HG03378 (cell line): ENCODE measurements around the gene KRT14.
"Not testable (repeated sequence)": the region's sequence is repeated elsewhere in the genome, so short reads cannot be mapped to it uniquely, and the experiment has no call there.

Experiments used
- ATAC-seq: cut with Tn5 transposase; IDR thresholded peaks from one replicate; pipeline ENCODE4 v1.9.1; 2021; ENCODE audit warnings: mild to moderate bottlenecking, moderate library complexity; ENCODE audit not compliant: unreplicated experiment

KRT14 gene

DNA sequence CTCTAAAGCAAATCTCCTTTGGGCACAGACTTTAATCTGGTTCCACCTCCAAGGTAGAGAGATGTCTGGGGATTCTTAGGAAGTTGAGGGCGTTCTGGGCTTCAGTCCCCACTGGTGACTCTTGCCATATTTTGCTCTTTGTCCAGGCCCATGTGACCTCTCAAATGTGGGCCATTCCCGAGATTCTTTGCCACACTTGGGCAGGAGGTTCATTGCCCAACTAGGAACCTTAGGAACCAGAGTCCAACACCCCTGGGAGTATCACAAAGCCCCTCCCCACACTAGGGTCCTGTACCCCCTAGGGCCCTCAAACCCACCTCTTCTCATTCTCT, 6.5 kb downstream of the KRT14 start:
- ATAC-seq, result no peak

GRCh38 chr17:41579484-41580243, 7.0 kb downstream of the KRT14 start:
- ATAC-seq, result no peak

GRCh38 chr17:41578971-41579370, 7.7 kb downstream of the KRT14 start:
- no peak for ATAC-seq

DNA sequence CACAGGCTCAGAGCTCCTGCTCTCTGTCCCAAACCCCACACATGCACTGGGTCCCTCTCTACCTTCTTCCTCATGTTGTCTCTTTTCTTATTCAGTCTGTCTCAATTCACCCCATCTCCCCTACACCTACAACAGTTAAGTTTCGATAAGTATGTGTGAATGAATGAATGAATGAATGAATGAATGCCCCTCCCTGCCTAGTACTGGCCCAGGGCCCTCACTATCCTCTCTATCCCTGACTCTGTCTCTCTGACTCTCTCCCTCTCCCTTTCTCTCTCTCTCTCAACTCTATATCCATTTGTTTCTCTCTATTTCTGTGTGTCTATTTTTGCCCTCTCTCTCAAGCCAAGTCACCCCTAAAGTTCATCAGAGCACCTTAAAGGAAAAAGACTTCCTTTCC, 8.2 kb downstream of the KRT14 start:
- ATAC-seq, result no peak

- ATAC-seq, result not testable (repeated sequence)
Measured at GRCh38 chr17:41576740-41577139, 10.0 kb downstream of the KRT14 start.

DNA sequence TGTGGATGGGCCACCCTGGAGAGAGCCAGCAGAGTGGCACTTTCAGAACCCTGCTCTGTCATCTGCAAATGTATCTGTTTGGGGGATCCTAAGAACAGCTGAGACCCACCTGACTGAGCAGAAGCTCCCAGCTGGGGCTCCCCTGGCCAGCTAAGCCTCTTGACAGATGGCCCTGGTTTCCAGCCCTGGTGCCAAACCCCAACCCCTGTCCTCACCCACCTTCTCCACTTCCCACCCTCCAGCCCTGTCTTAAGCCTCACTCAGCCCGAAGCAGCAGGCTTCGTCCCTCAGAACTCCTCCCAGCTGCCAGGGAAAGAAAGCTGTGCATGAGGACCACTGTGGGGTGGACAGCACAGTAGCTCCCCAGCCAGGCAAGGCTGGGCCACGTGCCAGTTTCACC, 11.4 kb downstream of the KRT14 start:
- no peak for ATAC-seq

DNA sequence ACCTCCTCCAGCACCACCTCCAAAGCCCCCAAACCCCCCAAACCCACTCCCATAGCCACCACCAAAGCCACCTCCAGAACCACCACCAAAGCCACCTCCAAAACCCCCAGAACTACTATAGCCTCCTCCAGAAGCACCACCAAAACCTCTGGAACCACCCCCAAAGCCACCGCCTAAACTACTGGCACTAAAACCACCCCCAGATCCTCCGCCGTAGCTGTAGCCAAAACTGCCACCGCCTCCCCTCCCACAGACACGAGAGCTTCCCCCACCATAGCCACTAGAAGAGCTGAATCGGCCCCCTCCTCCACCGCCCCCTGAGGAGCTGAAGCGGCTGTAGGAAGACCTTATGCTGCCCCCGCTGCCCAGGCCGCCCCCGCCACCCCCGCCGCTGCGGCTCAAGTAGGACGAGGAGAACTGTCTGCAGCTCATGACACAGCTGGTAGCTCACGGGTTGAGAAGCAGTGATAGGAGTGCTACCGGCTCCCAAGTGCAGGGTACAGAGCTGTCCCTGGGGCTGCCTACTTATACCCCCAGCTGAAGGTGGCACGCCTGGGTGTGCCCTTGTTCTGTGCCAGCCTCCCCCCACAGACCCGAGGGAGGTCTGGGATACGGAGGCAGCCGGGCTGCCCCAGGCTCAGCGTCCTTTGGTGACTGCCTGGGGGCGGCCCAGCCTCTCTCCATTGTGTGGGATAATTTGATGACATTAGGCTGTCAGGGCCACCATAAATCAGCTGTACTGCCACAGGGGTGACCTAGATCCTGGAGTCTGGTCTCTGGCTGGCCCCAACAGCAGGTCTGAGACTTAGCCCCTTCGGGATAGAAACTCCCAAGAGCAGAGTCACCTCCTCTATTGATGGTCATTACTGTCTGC, 14.9 kb downstream of the KRT14 start, which contains the start of gene KRT9:
Gene KRT9, minus strand, starts transcription at position 499 of the 874 bp plus-strand sequence. Its CDS starts 67 bp downstream, at position 432.
- no peak for ATAC-seq

GRCh38 chr17:41567317-41567716, 19.4 kb downstream of the KRT14 start:
- ATAC-seq, result no peak

DNA sequence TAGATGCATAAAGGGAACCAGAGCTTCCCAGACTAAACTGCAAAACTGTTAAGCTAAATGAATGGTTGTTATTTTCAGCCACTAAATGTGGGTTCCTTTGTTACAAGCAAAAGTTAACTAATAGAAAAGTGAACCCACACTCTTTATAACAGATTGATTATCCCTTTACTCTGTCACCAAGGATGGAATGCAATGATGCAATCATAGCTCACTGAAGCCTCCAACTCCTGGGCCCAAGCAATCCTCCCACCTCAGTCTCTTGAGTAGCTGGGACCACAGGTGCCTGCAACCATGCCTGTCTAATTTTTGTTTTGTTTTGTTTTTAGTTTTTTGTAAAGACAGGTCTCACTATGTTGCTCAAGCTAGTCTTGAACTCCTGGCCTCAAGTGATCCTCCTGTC, 21.4 kb downstream of the KRT14 start:
- ATAC-seq, result no peak

DNA sequence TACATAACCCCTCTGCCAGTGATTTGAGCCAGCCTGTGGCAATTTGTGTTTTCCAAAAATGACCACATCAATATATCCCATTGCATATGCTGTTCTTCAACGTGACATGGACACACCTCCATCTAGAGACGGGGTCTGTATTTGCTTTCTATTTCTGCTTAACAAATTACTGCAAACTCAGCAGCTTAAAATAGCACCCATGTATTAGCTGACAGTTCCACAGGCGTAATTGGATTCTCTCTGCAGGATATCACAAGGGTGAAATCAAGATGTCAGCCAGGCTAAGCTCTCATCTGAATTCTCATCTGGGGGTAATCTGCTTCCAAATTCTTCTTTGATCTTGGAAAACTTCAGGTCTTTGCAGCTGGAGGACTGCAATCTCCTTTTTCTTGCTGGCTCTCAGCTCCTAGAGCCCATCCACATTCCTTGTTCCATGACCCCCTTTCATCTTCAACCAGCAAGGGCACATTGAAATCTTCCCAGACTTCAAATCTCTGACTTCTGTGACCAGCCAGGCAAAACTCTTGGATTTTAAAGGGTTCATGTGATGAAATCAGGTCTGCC, 23.0 kb downstream of the KRT14 start:
- no peak for ATAC-seq

DNA sequence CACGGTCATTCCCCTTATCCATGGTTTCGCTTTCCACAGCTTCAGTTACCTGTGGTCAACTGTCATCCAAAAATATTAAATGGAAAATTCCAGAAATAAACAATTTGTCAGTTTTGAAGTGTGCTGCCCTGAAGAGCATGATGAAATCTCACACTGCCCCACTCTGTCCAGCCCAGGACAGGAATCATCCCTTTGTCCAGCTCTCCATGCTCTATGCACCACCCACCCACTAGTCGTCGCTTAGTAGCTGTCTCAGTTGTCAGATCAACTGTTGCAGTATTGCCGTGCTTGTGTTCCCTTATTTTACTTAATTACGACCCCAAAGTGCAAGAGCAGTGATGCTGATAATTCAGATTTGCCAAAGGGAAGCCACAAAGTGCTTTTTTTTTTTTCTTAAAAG, 25.1 kb downstream of the KRT14 start:
- ATAC-seq, result no peak

DNA sequence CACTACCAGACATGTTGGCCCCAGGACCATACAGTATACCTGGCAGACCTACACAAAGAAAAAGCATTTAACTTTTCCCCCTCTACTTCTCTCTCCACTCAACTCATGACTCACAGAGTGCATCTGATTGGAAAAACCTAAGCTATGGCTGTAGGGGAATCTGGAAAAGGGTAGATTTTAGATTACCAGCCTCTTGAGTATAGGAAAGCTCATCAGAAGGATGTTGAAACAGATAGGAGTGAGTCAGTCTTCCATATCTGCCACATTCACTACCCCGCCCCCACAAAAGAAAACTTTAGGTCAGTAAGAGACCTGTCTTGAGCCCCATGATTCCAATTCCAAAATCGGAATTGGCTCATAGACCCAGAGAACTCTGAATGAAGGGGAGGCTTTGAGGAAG, 27.1 kb downstream of the KRT14 start:
- no peak for ATAC-seq

GRCh38 chr17:41556931-41557330, 29.8 kb downstream of the KRT14 start:
- ATAC-seq, result no peak

- no peak for ATAC-seq
Measured at GRCh38 chr17:41556306-41556705, 30.4 kb downstream of the KRT14 start.

GRCh38 chr17:41555105-41555887, 31.4 kb downstream of the KRT14 start:
- no peak for ATAC-seq

DNA sequence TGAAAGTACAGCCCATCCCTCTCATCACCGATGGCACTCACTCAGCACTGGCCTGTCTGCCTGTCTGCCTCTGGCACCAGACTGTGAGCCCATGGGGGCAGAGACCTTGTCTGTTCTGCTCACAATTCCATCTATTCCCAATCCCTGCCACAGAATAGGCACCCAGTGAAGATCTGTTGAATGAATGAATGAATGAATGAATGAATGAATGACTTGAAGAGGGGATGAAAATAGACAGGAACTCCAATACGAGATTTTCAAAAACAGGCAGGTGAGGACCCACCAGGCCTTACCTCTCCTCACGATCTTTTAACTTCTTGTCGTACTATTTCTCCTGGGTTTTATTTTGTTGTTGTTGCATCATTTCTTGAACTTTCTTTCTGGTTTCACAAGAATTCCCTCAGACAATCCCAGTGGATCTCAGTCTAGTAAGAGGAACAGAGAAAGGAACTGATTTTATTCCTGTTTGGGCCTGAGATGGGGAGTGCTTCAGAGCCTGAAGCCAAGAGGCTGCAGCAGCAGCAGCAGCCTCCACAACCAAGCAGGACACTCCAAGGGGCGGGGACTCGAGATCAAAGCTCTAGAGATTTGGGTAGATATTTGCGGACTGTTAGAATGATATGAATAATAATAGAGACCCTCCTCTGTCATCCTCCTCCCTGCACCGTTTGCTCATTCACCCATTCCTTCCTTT, 32.6 kb downstream of the KRT14 start:
- ATAC-seq, result no peak

DNA sequence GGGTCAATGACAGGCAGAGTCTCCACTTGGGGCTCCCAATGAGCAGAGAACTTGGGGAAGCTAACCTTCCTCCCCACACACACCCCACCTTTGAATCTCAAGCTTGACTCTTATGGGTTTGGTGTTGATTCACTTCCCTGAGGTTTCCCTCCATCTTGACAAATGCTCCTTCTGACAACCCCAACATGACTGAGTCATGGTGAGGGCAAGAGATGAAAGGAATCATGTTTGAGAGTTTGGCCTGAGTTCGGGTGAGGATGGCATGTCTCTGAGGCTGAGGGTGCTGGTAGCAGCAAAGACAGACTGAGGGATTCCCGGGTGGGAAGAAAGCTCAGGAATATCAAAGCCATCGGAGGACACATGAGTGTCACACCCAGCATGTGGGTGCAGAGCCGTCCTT, 33.5 kb downstream of the KRT14 start:
- ATAC-seq, result no peak

DNA sequence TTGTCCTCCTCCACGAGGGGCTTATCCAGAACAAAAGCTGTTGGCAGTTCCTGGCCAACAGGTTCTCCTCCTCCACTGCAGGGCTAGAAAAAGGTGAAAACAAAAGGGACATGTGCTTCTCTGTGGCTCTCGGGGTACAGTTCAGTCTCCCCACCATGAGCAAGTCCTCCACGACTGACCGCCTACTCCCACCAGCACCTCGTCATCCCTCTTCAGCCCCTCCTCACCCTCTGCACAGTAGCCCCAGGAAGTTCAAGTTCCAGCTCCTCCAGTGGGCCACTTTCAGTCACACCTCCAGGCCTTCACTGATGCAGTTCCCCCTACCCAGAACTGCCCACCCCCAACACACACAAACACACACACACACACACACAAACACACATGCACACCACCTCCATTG, 34.2 kb downstream of the KRT14 start:
- ATAC-seq, result no peak

DNA sequence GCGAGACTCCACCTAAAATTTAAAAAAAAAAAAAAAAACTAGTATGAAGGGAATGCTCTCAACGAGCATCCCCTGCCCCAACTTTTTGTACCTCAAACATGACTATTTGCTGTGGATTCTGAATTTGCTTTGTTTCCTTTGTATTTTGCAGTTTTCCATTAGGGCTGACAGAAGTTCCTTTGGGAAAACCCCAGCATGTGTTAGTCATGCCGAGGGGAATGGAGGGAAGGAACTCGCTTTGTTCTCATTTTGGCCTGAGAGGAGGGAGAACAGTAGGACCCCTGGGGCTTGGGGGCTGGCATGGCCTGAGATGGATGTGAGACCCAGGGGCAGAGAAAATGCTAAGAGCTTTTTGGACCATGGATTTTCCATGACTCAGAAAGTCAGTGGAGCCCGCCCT, 35.3 kb downstream of the KRT14 start:
- ATAC-seq, result no peak

GRCh38 chr17:41549596-41550039, 37.1 kb downstream of the KRT14 start:
- no peak for ATAC-seq
